T-helper 22 cell (primary cell): ENCODE results near the gene CCDC33.

Experiments used
- DNase-seq: peaks from one replicate; pipeline ENCODE4 v3.0.0-alpha.2; 2020; ENCODE audit warnings: low read depth

Gene CCDC33

GRCh38 chr15:74281147-74282133 lies 45.3 kb downstream of the CCDC33 start:
- DNase-seq, result no peak

GRCh38 chr15:74283368-74283767 lies 47.2 kb downstream of the CCDC33 start:
- no peak for DNase-seq

GRCh38 chr15:74289671-74290070 lies 53.5 kb downstream of the CCDC33 start:
- DNase-seq, result no peak

- no peak for DNase-seq
Measured at GRCh38 chr15:74290645-74291044, 54.5 kb downstream of the CCDC33 start.

- no peak for DNase-seq
Measured at GRCh38 chr15:74291101-74292071, 55.3 kb downstream of the CCDC33 start.

- DNase-seq, result no peak
Measured at GRCh38 chr15:74293021-74293810, 57.1 kb downstream of the CCDC33 start.

GRCh38 chr15:74294010-74294409 lies 57.9 kb downstream of the CCDC33 start:
- no peak for DNase-seq

GRCh38 chr15:74295800-74296199 lies 59.7 kb downstream of the CCDC33 start:
- DNase-seq, result no peak

- no peak for DNase-seq
Measured at GRCh38 chr15:74297887-74298286, 61.8 kb downstream of the CCDC33 start.

GRCh38 chr15:74300057-74300795 lies 64.1 kb downstream of the CCDC33 start:
- DNase-seq, result no peak

GRCh38 chr15:74301583-74302361 lies 65.6 kb downstream of the CCDC33 start:
- no peak for DNase-seq

GRCh38 chr15:74302821-74303359 lies 66.8 kb downstream of the CCDC33 start:
- no peak for DNase-seq

- DNase-seq, result no peak
Measured at GRCh38 chr15:74303741-74304309, 67.7 kb downstream of the CCDC33 start.

- no peak for DNase-seq
Measured at GRCh38 chr15:74304431-74304830, 68.3 kb downstream of the CCDC33 start.

GRCh38 chr15:74305687-74306086 lies 69.6 kb downstream of the CCDC33 start:
- DNase-seq, result no peak

- no peak for DNase-seq
Measured at GRCh38 chr15:74306781-74307217, 70.7 kb downstream of the CCDC33 start.

GRCh38 chr15:74307827-74308811 lies 72.0 kb downstream of the CCDC33 start:
- no peak for DNase-seq

GRCh38 chr15:74311734-74312444 lies 75.8 kb downstream of the CCDC33 start:
- no peak for DNase-seq
